ENCODE data around the gene CLDN34.

CLDN34 gene

GRCh38 chrX:9943420-9943819 is 23.7 kb upstream of the CLDN34 start:
- Histone ChIP-seq H3K9me3 (no peaks in the 10 kb centered on the region), H3K4me1 (no peaks in the 10 kb centered on the region), H3K27me3 (no peaks in the 10 kb centered on the region), H3K4me3 (ENCODE audit: low read depth, low read length) (no peak overlapping the region), H3K36me3 (no peaks in the 10 kb centered on the region)
- DNase-seq, result no peak
- no peak for TF ChIP-seq CTCF (IDR thresholded peaks at IDR 0.05; ENCODE audit: low read depth, low read length)

- Histone ChIP-seq H3K27me3 (no peaks in the 10 kb centered on the region), H3K4me1 (no peaks in the 10 kb centered on the region), H3K36me3 (no peaks in the 10 kb centered on the region), H3K9me3 (no peaks in the 10 kb centered on the region), H3K4me3 (ENCODE audit: low read depth, low read length) (no peak overlapping the region)
- no peak for DNase-seq
- no peak for TF ChIP-seq CTCF (IDR thresholded peaks at IDR 0.05; ENCODE audit: low read depth, low read length)
These were observed 19.9 kb upstream of the CLDN34 start for GRCh38 chrX:9947131-9947794.

GRCh38 chrX:9948406-9948805 is 18.8 kb upstream of the CLDN34 start:
- Histone ChIP-seq H3K4me3 (ENCODE audit: low read depth, low read length) (no peak overlapping the region), H3K9me3 (no peaks in the 10 kb centered on the region), H3K36me3 (no peaks in the 10 kb centered on the region), H3K4me1 (no peaks in the 10 kb centered on the region), H3K27me3 (no peaks in the 10 kb centered on the region)
- no peak for DNase-seq
- no peak for TF ChIP-seq CTCF (IDR thresholded peaks at IDR 0.05; ENCODE audit: low read depth, low read length)

GRCh38 chrX:9952300-9952699 is 14.9 kb upstream of the CLDN34 start:
- Histone ChIP-seq H3K4me3 (ENCODE audit: low read depth, low read length) (no peak overlapping the region), H3K4me1 (no peaks in the 10 kb centered on the region), H3K36me3 (no peaks in the 10 kb centered on the region), H3K9me3 (no peaks in the 10 kb centered on the region), H3K27me3 (no peaks in the 10 kb centered on the region)
- no peak for TF ChIP-seq CTCF (IDR thresholded peaks at IDR 0.05; ENCODE audit: low read depth, low read length)
- DNase-seq, result no peak

- no peaks in the 10 kb centered on the region for H3K27me3 ChIP-seq
- no peaks in the 10 kb centered on the region for H3K9me3 ChIP-seq
- H3K4me1 ChIP-seq, result no peaks in the 10 kb centered on the region
- TF ChIP-seq CTCF (IDR thresholded peaks at IDR 0.05; ENCODE audit: low read depth, low read length), result no peak
- H3K36me3 ChIP-seq, result no peaks in the 10 kb centered on the region
- H3K4me3 ChIP-seq (ENCODE audit: low read depth, low read length), result no peak overlapping the region
- DNase-seq, result no peak
These were observed 13.8 kb upstream of the CLDN34 start for GRCh38 chrX:9953396-9953795.

GRCh38 chrX:9955506-9955905 is 11.7 kb upstream of the CLDN34 start:
- Histone ChIP-seq H3K36me3 (no peaks in the 10 kb centered on the region), H3K4me1 (no peaks in the 10 kb centered on the region), H3K9me3 (no peaks in the 10 kb centered on the region), H3K27me3 (no peaks in the 10 kb centered on the region), H3K4me3 (ENCODE audit: low read depth, low read length) (no peak overlapping the region)
- DNase-seq, result no peak
- TF ChIP-seq CTCF (IDR thresholded peaks at IDR 0.05; ENCODE audit: low read depth, low read length), result no peak

Data from BE2C (cell line).